Duodenal mucosa (tissue), 2 donors: ENCODE results near the gene SPTSSA.

Experiments used
- H3K27ac ChIP-seq: one replicate; pipeline ENCODE4 v1.7.0; 2013; ENCODE audit warnings: low read depth, low read length
- H3K27me3 ChIP-seq, 2 donors: one replicate each; pipeline ENCODE4 v1.7.0; 2013; ENCODE audit warnings: low read length in 2 of 2, control low read depth in 1 of 2; ENCODE audit not compliant: insufficient read depth in 2 of 2, control insufficient read depth in 1 of 2
- H3K36me3 ChIP-seq, 2 donors: one replicate each; pipeline ENCODE4 v1.7.0; 2013; ENCODE audit warnings: low read length in 2 of 2, control low read depth in 1 of 2; ENCODE audit not compliant: insufficient read depth in 2 of 2, control insufficient read depth in 1 of 2
- H3K4me1 ChIP-seq, 2 donors: one replicate each; pipeline ENCODE4 v1.7.0; 2013; ENCODE audit warnings: low read length in 2 of 2, control low read depth in 1 of 2; ENCODE audit not compliant: insufficient read depth in 2 of 2, control insufficient read depth in 1 of 2
- H3K4me3 ChIP-seq, 2 donors: one replicate each; pipeline ENCODE4 v1.7.0; 2013; ENCODE audit warnings: low read length in 2 of 2, low read depth in 1 of 2
- H3K9ac ChIP-seq, 2 donors: one replicate each; pipeline ENCODE4 v1.7.0; 2013; ENCODE audit warnings: low read length in 2 of 2, low read depth in 1 of 2
- H3K9me3 ChIP-seq, 2 donors: one replicate each; pipeline ENCODE4 v1.7.0; 2013; ENCODE audit warnings: low read length in 2 of 2, control low read depth in 1 of 2; ENCODE audit not compliant: control insufficient read depth in 1 of 2

SPTSSA gene

DNA sequence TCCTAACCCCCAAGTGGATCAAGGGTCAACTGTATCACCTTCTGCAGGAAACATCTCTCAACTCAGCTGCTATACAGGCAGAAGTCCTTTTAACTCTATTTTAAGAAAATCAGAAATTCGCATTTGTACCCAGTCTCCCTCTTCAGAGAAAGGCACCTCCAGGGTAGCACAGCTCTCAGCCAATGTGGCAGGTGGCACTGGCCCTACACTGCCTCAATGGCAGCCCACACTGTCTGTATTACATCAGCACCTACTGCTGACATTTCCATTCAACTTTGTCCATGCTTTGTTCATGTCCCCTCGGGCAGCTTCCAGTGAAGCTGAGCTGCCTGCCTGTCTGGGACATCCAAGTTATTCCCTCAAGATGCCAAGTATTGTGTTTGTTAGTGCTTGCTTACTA is 8.8 kb downstream of the SPTSSA start:
- Histone ChIP-seq H3K36me3 (peaks cover 4 to 25% of the 10 kb centered on the region in 2 donors), H3K9me3 (no peaks in the 10 kb centered on the region), H3K9ac (no peak overlapping the region), H3K4me1 (peaks cover 0 to 11% of the 10 kb centered on the region in 2 donors), H3K27me3 (no peaks in the 10 kb centered on the region), H3K4me3 (no peak overlapping the region), H3K27ac (no peak overlapping the region)

DNA sequence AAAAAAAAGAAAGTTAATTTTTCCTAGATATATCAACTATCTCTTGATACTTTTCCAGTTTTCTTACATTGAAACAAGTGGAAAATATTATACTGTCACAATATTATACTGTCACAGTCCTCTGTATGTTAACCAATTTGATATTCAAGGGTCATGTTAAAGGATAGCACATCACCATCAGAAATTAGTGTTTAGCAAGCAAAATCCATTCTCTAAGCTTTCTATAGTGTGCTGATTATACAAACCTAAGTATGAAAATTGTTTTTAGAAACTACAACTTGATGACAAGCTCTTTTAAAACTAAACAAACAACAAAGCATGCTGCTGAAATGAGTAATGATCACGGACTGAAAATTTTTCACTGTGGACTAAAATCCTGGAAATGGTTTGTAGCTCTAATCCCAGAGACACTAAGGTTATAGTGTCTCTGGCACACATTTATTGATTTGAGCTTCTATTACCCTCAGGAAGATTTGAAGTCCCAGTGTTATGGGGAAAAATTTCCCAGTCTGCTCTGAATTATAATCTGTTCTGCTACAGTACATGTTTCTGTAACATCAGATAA is 9.7 kb downstream of the SPTSSA start:
- peaks cover 0 to 11% of the 10 kb centered on the region in 2 donors for H3K4me1 ChIP-seq
- H3K27ac ChIP-seq: no peak overlapping the region
- H3K4me3 ChIP-seq: no peak overlapping the region
- peaks cover 4 to 28% of the 10 kb centered on the region in 2 donors for H3K36me3 ChIP-seq
- H3K9ac ChIP-seq: no peak overlapping the region
- no peaks in the 10 kb centered on the region for H3K9me3 ChIP-seq
- no peaks in the 10 kb centered on the region for H3K27me3 ChIP-seq

DNA sequence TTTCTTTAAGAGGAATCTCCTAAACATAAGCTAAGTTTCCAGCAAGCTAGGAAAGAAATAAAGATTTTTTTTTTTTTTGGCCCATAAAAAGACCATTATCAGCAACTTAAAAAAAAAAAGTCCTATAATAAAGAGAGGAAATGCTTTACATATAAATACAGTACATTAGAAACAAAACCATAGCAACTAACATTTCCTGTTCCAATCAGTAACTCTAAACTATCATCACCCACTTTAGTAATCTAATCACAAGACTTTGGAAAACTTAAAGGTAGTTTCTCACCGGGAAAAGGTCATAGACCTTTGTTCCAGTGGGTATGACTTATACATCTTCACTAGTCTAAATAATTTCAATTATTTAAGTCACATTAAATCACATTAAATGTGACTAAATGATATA is 11.1 kb downstream of the SPTSSA start:
- Histone ChIP-seq H3K4me3 (no peak overlapping the region), H3K9me3 (no peaks in the 10 kb centered on the region), H3K4me1 (peaks cover 0 to 11% of the 10 kb centered on the region in 2 donors), H3K27ac (no peak overlapping the region), H3K36me3 (peaks cover 4 to 27% of the 10 kb centered on the region in 2 donors), H3K9ac (no peak overlapping the region), H3K27me3 (no peaks in the 10 kb centered on the region)

DNA sequence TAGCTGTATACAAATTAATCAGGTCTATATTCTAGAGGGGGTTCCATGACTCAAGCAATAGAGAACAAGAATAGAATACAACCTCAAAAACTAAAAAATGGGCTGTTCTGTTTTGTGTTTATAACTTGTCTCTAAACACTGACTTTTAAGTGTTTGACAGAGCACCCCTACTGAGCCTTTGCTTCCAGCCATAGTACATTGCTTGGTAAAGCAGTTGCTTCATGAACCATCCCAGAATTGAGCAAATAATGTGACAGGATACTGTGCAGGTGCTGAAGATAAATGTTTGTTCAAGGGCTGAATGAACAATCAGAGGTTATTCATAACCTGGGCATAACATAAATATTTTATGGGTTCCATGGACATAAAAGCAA is 11.5 kb downstream of the SPTSSA start:
- Histone ChIP-seq H3K9ac (no peak overlapping the region), H3K4me1 (peaks cover 0 to 11% of the 10 kb centered on the region in 2 donors), H3K4me3 (no peak overlapping the region), H3K9me3 (no peaks in the 10 kb centered on the region), H3K36me3 (peaks cover 4 to 26% of the 10 kb centered on the region in 2 donors), H3K27ac (no peak overlapping the region), H3K27me3 (no peaks in the 10 kb centered on the region)

DNA sequence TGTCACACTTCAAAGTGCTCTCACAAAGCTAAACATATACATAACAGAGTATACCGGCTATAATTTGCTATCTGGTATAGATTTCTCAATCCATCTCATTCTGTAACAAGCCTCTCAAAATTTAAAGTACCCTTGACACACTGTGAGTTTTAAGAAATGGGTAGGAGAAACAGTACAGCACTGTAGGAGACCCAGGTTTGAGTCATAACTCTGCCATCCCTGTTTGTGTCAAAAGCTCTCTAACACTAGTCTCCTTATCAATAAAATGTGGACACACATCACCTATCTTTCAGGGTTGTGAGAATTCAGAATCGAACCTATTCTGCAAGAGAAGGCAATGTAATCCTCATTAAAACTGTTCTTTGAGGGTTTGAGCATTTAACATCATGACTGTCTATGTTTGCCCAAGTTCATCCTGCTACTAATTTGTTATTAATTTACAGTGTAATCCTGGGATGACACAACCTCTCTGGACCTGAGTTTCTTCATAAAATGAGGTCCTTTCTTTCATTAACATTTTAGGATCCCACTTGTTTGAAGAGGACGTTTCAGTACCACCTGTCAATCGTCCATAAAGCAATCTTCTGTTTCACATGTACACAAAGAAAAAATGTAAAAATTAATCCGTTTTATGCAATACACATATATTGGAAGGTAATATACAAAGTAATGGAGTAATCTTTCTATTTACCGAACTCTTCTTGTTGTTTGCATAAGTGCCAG is 12.1 kb downstream of the SPTSSA start:
- Histone ChIP-seq H3K36me3 (peaks cover 4 to 22% of the 10 kb centered on the region in 2 donors), H3K9me3 (no peaks in the 10 kb centered on the region), H3K4me1 (peaks cover 0 to 11% of the 10 kb centered on the region in 2 donors), H3K9ac (no peak overlapping the region), H3K27ac (no peak overlapping the region), H3K27me3 (no peaks in the 10 kb centered on the region), H3K4me3 (no peak overlapping the region)

DNA sequence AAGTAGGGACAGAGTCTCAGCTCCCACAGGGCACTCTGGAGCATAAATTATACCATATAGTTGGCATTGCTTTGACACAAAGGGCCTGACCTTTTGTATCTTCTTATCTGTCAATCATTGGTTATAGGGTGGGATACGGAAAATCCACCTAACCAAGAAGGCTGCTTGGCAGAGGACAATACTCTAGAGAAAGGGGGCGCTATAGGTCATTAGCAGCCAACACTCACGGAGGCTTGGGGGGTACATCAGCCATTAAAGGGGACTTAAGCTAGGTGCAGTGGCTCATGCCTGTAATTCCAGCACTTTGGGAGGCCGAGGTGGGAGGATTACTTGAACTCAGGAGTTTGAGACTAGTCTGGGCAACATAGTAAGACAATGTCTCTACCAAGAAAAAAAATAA is 22.9 kb downstream of the SPTSSA start:
- Histone ChIP-seq H3K27me3 (no peaks in the 10 kb centered on the region), H3K36me3 (peaks cover 0 to 4% of the 10 kb centered on the region in 2 donors), H3K9ac (no peak overlapping the region), H3K27ac (no peak overlapping the region), H3K9me3 (no peaks in the 10 kb centered on the region), H3K4me1 (peaks cover 9 to 17% of the 10 kb centered on the region in 2 donors), H3K4me3 (no peak overlapping the region)

DNA sequence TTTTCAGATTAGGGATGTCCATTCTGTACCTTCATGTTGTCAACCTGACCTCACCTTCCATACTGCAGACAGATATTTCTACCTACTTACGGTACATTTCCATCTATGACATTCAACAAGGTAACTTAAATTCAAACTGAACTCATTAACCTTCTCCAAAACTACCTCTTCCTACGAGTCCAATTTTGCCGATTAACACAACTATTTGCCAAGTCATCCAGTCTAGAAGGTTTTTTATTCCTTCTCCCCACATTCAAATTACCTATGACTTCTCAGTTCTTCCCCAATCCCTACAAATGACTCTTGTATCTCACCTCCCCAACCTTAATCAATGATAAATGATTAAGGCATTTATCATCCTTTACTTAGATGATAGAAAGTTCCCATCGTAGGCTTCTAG is 23.6 kb downstream of the SPTSSA start:
- Histone ChIP-seq H3K9ac (no peak overlapping the region), H3K4me1 (peaks cover 9 to 17% of the 10 kb centered on the region in 2 donors), H3K9me3 (no peaks in the 10 kb centered on the region), H3K4me3 (no peak overlapping the region), H3K27me3 (no peaks in the 10 kb centered on the region), H3K36me3 (peaks cover 0 to 4% of the 10 kb centered on the region in 2 donors), H3K27ac (no peak overlapping the region)

DNA sequence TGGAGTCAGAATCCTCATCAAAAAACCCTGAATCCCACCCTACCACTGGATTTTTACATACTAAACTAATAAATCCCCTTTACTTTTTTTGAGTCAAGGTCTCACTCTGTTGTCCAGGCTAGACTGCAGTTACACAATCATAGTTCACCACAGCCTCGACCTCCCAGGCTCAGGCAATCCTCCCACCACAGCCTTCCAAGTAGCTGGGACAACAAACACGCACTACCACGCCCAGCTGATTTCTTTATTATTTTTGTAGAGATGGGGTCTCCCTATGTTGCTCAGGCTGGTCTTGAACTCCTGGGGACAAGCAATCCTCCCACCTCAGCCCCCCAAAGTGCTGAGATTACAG is 24.3 kb downstream of the SPTSSA start:
- no peaks in the 10 kb centered on the region for H3K9me3 ChIP-seq
- H3K4me1 ChIP-seq: peaks cover 9 to 17% of the 10 kb centered on the region in 2 donors
- H3K27ac ChIP-seq: no peak overlapping the region
- H3K4me3 ChIP-seq: no peak overlapping the region
- H3K9ac ChIP-seq: no peak overlapping the region
- H3K27me3 ChIP-seq: no peaks in the 10 kb centered on the region
- H3K36me3 ChIP-seq: peaks cover 0 to 4% of the 10 kb centered on the region in 2 donors

DNA sequence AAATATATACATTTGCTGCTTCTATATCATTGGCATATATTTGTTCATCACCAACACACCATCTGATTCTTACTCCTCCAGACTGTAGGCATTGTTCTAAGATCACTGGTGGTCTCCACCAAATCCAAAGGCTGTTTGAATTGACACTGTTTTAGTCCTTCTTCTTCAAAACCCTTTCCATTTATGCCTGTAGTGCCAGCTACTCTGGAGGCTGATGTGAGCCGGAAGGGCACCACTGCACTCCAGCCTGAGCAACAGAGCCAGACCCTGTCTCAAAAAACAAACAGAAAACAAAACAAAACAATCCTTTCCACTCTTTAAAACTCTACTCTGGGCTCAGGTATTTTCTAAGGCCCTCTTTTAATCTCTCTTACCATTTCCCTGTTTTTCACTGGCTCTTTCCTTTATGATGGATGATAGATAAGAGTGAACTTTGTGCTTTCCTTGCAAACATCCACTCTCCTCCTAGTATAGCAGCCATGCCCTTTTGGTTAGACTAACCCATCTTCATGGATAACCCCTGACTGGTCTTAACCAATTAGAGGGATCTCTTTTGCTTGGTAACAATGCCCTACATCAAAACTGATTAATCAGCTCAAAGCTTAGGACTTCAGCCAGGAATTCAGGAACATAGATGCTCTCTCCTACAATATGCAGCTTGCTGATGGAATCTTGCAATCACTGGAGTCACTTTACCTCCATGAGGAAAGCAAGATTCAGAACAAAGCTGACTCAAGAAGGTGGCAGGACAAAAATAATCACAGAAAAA is 24.9 kb downstream of the SPTSSA start:
- no peak overlapping the region for H3K4me3 ChIP-seq
- H3K9ac ChIP-seq: no peak overlapping the region
- peaks cover 0 to 4% of the 10 kb centered on the region in 2 donors for H3K36me3 ChIP-seq
- H3K4me1 ChIP-seq: peaks cover 9 to 17% of the 10 kb centered on the region in 2 donors
- no peaks in the 10 kb centered on the region for H3K9me3 ChIP-seq
- H3K27ac ChIP-seq: no peak overlapping the region
- H3K27me3 ChIP-seq: no peaks in the 10 kb centered on the region
